Measurements from ENCODE around the gene TERT.
"Not testable (repeated sequence)": the region's sequence is repeated elsewhere in the genome, so short reads cannot be mapped to it uniquely, and the experiment has no call there.

Gene TERT

DNA sequence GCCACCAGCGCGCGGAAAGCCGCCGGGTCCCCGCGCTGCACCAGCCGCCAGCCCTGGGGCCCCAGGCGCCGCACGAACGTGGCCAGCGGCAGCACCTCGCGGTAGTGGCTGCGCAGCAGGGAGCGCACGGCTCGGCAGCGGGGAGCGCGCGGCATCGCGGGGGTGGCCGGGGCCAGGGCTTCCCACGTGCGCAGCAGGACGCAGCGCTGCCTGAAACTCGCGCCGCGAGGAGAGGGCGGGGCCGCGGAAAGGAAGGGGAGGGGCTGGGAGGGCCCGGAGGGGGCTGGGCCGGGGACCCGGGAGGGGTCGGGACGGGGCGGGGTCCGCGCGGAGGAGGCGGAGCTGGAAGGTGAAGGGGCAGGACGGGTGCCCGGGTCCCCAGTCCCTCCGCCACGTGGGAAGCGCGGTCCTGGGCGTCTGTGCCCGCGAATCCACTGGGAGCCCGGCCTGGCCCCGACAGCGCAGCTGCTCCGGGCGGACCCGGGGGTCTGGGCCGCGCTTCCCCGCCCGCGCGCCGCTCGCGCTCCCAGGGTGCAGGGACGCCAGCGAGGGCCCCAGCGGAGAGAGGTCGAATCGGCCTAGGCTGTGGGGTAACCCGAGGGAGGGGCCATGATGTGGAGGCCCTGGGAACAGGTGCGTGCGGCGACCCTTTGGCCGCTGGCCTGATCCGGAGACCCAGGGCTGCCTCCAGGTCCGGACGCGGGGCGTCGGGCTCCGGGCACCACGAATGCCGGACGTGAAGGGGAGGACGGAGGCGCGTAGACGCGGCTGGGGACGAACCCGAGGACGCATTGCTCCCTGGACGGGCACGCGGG, at the start of gene TERT:
TERT (minus strand) TSS at position 234 of the 815 bp plus-strand sequence; CDS start at position 155, 79 bp downstream.
- no peak for DNase-seq (ENCODE audit: low read depth)
- H3K4me3 ChIP-seq (ENCODE audit: low read depth, low read length), result peak within 1 kb of the TSS; percentile 39
- TF ChIP-seq, protein P1, sequence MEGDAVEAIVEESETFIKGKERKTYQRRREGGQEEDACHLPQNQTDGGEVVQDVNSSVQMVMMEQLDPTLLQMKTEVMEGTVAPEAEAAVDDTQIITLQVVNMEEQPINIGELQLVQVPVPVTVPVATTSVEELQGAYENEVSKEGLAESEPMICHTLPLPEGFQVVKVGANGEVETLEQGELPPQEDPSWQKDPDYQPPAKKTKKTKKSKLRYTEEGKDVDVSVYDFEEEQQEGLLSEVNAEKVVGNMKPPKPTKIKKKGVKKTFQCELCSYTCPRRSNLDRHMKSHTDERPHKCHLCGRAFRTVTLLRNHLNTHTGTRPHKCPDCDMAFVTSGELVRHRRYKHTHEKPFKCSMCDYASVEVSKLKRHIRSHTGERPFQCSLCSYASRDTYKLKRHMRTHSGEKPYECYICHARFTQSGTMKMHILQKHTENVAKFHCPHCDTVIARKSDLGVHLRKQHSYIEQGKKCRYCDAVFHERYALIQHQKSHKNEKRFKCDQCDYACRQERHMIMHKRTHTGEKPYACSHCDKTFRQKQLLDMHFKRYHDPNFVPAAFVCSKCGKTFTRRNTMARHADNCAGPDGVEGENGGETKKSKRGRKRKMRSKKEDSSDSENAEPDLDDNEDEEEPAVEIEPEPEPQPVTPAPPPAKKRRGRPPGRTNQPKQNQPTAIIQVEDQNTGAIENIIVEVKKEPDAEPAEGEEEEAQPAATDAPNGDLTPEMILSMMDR (IDR thresholded peaks at IDR 0.05; ENCODE audit: control insufficient read depth, extremely low read depth, insufficient read depth), result no peak

DNA sequence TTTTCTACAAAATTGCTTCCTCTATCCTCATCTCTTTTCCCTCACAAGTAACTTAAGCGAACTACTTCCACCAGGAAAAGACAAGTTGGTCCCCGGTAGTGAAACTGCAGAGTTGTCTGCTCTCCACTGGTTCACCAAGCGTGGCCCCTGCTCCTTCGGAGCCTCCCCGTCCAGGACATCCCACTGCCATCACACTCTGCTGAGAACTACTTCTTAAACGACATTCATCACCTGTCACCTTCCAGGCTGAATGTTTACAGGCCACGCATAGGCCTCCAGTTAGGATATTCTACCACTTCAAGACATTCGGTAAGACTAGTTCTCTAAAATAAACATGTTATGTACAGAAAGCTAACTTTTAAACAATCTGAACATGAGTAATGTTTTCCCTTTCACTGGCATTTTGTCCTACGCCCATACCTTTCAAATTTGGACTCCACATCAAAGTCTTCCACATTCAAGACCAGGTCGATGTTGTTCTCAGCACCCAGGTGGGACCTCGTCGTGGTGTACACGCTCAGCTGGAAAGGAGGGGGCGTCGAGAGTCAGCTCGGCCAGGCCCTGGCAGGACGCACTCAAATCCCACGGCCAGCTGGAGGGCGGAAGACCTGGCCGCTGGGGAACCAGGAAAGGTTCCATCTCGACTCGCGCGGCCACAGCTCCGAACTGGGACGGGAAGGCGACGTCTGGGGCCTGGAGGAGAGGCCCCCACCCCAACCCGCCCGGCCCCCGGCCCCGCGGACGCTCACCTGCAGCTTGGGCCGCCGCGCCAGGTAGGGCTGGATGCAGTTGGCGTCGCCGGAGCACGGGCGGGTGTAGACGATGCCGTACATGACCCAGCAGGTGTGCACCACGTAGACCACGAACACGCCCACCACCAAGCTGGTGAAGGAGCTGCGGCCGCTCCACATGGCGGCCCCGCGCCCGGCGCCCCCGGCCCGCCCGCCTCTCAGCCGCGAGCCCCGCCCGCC, 49.3 kb upstream of the TERT start:
- no peak for DNase-seq (ENCODE audit: low read depth)
- H3K4me3 ChIP-seq (ENCODE audit: low read depth, low read length), result peak overlapping the region; percentile 80
- TF ChIP-seq, protein P1 (IDR thresholded peaks at IDR 0.05; ENCODE audit: control insufficient read depth, extremely low read depth, insufficient read depth), result no peak

DNA sequence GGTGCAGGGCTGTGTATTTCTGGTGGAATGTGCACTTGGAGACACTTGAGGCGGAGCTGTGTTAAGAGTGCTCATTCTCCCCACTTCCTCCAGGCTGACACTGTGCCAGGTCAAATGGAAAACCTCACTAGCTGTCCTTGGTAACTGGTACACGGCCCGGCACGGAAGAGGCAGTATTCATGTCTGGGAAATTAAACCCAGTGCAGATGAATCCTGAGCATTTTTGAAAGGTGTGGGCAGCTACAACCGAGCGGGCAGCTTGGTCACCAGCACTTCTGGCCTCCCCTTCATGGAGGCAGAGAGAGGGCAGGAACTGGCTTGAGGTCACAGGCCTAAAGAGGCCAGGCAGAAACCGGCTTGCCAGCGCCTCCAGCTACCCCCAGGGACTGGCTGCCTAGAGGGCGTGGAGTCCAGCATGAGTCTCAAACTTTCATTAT, 48.5 kb upstream of the TERT start:
- TF ChIP-seq, protein P1 (IDR thresholded peaks at IDR 0.05; ENCODE audit: control insufficient read depth, extremely low read depth, insufficient read depth), result no peak
- H3K4me3 ChIP-seq (ENCODE audit: low read depth, low read length), result peak overlapping the region; percentile 80
- DNase-seq (ENCODE audit: low read depth), result no peak

DNA sequence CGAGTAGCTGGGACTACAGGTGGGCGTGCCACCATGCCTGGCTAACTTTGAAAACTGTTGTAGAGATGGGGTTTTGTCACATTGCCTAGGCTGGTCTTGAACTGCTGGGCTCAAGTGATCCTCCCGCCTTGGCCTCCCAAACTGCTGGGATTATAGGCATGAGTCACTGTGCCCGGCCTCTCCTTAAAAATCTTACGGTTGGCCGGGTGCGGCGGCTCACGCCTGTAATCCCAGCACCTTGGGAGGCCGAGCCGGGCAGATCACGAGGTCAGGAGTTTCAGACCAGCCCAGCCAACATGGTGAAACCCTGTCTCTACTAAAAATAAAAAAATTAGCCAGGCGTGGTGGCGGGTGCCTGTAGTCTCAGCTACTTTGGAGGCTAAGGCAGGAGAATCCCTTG, 47.8 kb upstream of the TERT start:
- H3K4me3 ChIP-seq (ENCODE audit: low read depth, low read length); DNase-seq (ENCODE audit: low read depth): not testable (repeated sequence)

DNA sequence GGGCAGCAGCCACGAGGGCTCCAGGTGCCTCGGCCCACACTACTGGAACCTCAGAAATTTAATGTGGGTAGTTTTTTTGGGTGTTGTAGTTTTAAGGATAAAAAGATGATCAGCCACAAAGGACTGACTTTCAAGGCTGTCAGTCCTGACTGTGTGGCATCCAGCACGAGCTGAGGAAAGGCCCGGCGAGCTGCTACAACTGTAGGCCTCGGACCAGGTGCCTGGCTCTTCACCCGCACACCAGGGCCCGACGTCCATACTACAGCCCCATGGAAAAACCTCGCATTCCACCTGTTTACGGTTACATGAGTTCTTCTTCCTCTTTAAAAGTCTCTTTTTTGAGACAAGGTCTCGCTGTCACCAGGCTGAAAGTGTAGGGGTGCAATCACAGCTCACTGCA, 47.4 kb upstream of the TERT start:
- no peak for DNase-seq (ENCODE audit: low read depth)
- TF ChIP-seq, protein P1 (IDR thresholded peaks at IDR 0.05; ENCODE audit: control insufficient read depth, extremely low read depth, insufficient read depth), result no peak
- H3K4me3 ChIP-seq (ENCODE audit: low read depth, low read length), result no peak overlapping the region

DNA sequence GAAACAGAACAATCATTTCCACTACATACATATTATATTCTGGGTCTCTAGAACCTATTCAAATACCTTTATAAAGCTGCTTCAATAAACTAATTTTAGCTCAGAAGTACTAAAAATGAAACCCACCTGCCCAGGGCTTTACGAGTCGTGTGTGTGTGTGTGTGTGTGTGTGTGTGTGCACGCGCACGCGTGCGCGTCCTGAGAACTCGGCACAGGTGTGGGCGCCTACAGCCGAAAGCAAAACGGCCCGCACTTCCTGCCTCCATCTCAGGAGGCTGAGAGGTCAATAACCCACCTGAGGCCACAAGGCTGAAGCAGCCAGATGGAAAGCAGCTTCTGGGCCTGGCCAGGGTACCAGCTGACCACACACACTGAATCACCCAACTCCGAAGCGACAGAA, 47.0 kb upstream of the TERT start:
- H3K4me3 ChIP-seq (ENCODE audit: low read depth, low read length), result no peak overlapping the region
- DNase-seq (ENCODE audit: low read depth), result no peak
- TF ChIP-seq, protein P1 (IDR thresholded peaks at IDR 0.05; ENCODE audit: control insufficient read depth, extremely low read depth, insufficient read depth), result no peak

DNA sequence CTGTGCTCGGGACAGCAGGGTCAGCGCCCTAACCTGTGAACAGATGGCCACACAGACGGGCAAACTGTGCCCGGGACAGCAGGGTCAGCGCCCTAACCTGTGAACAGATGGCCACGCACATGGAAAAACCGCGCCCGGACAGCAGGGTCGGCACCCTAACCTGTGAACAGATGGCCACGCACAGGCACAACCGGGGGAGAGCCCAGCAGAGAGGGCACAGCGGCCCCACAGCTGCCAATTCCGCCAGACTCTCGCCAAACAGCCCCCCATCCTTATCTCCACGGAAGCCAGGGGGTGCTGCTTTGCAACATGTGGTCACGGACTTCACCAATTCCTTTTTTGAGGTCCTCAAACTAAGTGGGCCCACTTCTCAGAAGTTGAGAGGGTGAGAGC, 44.9 kb upstream of the TERT start:
- not testable (repeated sequence) for H3K4me3 ChIP-seq (ENCODE audit: low read depth, low read length); DNase-seq (ENCODE audit: low read depth)

DNA sequence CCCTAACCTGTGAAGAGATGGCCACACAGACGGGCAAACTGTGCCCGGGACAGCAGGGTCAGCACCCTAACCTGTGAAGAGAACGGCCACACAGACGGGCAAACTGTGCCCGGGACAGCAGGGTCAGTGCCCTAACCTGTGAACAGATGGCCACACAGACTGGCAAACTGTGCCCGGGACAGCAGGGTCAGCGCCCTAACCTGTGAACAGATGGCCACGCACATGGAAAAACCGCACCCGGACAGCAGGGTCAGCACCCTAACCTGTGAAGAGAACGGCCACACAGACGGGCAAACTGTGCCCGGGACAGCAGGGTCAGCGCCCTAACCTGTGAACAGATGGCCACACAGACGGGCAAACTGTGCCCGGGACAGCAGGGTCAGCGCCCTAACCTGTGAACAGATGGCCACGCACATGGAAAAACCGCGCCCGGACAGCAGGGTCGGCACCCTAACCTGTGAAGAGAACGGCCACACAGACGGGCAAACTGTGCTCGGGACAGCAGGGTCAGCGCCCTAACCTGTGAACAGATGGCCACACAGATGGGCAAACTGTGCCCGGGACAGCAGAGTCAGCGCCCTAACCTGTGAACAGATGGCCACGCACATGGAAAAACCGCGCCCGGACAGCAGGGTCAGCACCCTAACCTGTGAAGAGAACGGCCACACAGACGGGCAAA, 44.4 kb upstream of the TERT start:
- not testable (repeated sequence) for H3K4me3 ChIP-seq (ENCODE audit: low read depth, low read length); DNase-seq (ENCODE audit: low read depth)
